SKM-1 treated with dmso at 0.1 percent for 144 hours (cell line): ENCODE results near the gene CDK6.

Experiments used
- DNase-seq: peaks from one replicate; lab custom pipeline; 2025; ENCODE audit not compliant: unreplicated experiment; lab: John Stamatoyannopoulos, UW

The CDK6 gene

GRCh38 chr7:92714767-92715166 is 121.6 kb downstream of the CDK6 start:
- DNase-seq, result no peak

GRCh38 chr7:92714280-92714679 is 122.1 kb downstream of the CDK6 start:
- no peak for DNase-seq

GRCh38 chr7:92709912-92710311 is 126.5 kb downstream of the CDK6 start:
- DNase-seq, result no peak

GRCh38 chr7:92709150-92709549 is 127.2 kb downstream of the CDK6 start:
- no peak for DNase-seq

- DNase-seq, result no peak
Observed at GRCh38 chr7:92708111-92709042, 128.0 kb downstream of the CDK6 start.

- no peak for DNase-seq
Observed at GRCh38 chr7:92707435-92707834, 128.9 kb downstream of the CDK6 start.

- DNase-seq, result no peak
Observed at GRCh38 chr7:92706563-92706962, 129.8 kb downstream of the CDK6 start.

GRCh38 chr7:92705831-92706230 is 130.5 kb downstream of the CDK6 start:
- DNase-seq, result no peak

GRCh38 chr7:92704858-92705257 is 131.5 kb downstream of the CDK6 start:
- DNase-seq, result no peak

- no peak for DNase-seq
Observed at GRCh38 chr7:92702535-92702934, 133.8 kb downstream of the CDK6 start.

- no peak for DNase-seq
Observed at GRCh38 chr7:92699966-92700514, 136.3 kb downstream of the CDK6 start.

GRCh38 chr7:92699560-92699959 is 136.8 kb downstream of the CDK6 start:
- no peak for DNase-seq

- no peak for DNase-seq
Observed at GRCh38 chr7:92698237-92698841, 138.0 kb downstream of the CDK6 start.

GRCh38 chr7:92697414-92697813 is 139.0 kb downstream of the CDK6 start:
- no peak for DNase-seq

- DNase-seq, result no peak
Observed at GRCh38 chr7:92697012-92697411, 139.4 kb downstream of the CDK6 start.

GRCh38 chr7:92696584-92696983 is 139.8 kb downstream of the CDK6 start:
- DNase-seq, result no peak

GRCh38 chr7:92695308-92696261 is 140.8 kb downstream of the CDK6 start:
- no peak for DNase-seq

- DNase-seq, result no peak
Observed at GRCh38 chr7:92694211-92694610, 142.2 kb downstream of the CDK6 start.

GRCh38 chr7:92693519-92693918 is 142.9 kb downstream of the CDK6 start:
- DNase-seq, result no peak

- peak; percentile 33 for DNase-seq
Observed at GRCh38 chr7:92691578-92691977, 144.8 kb downstream of the CDK6 start.
